HepG2 (cell line): Measurements from ENCODE around the gene HDGFL2. TPM values are rescaled to one million over a fixed set of nuclear protein-coding genes. Genes with fewer than 3 reads are reported as not detected.
A peak's percentile ranks its signal among the peaks of the same experiment; 100 is the strongest.

Experiments used
- ATF7-NPFF ChIP-seq: sonication (generic); formaldehyde crosslinking; IDR thresholded peaks from 2 replicates; pipeline ENCODE4 v1.8.1; 2023; ENCODE audit warnings: mild to moderate bottlenecking, low read depth, missing genetic modification reagents, moderate library complexity
- IKZF4 ChIP-seq: sonication (generic); formaldehyde crosslinking; IDR thresholded peaks from 2 replicates; pipeline ENCODE4 v1.5.1; 2020; ENCODE audit warnings: borderline replicate concordance, mild to moderate bottlenecking, low read depth, missing genetic modification reagents; ENCODE audit errors: not compliant biosample characterization
- IRF9 ChIP-seq: sonication (generic); formaldehyde crosslinking; IDR thresholded peaks from 2 replicates; pipeline ENCODE4 v1.8.0; 2022; ENCODE audit warnings: missing genetic modification reagents, mild to moderate bottlenecking, borderline replicate concordance
- KLF13 ChIP-seq: sonication (generic); formaldehyde crosslinking; IDR thresholded peaks from 2 replicates; pipeline ENCODE4 v1.4.0; 2020; ENCODE audit warnings: mild to moderate bottlenecking, missing genetic modification reagents
- MIXL1 ChIP-seq: IDR thresholded peaks from 2 replicates; pipeline ENCODE4 v1.6.1; 2016
- PHF8 ChIP-seq: sonication (generic); formaldehyde crosslinking; IDR thresholded peaks from 2 replicates; pipeline ENCODE4 v1.5.0; 2020; ENCODE audit warnings: missing genetic modification reagents
- SIN3B ChIP-seq: fragments of 150-350 bp; IDR thresholded peaks from 2 replicates; pipeline ENCODE4 v1.6.1; 2014; ENCODE audit warnings: low read length
- SMAD1 ChIP-seq: sonication (generic); formaldehyde crosslinking; IDR thresholded peaks from 2 replicates; pipeline ENCODE4 v1.4.0; 2020; ENCODE audit warnings: missing genetic modification reagents, low read depth, mild to moderate bottlenecking, borderline replicate concordance
- WIZ ChIP-seq: sonication (generic); formaldehyde crosslinking; IDR thresholded peaks from 2 replicates; pipeline ENCODE4 v1.5.1; 2020; ENCODE audit warnings: mild to moderate bottlenecking, missing genetic modification reagents
- XRCC5 ChIP-seq: fragments of 200-400 bp; formaldehyde crosslinking; optimal IDR thresholded peaks from 2 replicates; pipeline ENCODE3; 2017; ENCODE audit warnings: mild to moderate bottlenecking, low read length
- YEATS2 ChIP-seq: sonication (generic); formaldehyde crosslinking; IDR thresholded peaks from 2 replicates; pipeline ENCODE4 v1.4.0; 2020; ENCODE audit warnings: missing genetic modification reagents, borderline replicate concordance
- YEATS4 ChIP-seq: sonication (generic); formaldehyde crosslinking; IDR thresholded peaks from 2 replicates; pipeline ENCODE4 v1.4.0; 2020; ENCODE audit warnings: missing genetic modification reagents, borderline replicate concordance
- ZNF180 ChIP-seq: sonication (generic); formaldehyde crosslinking; IDR thresholded peaks from 2 replicates; pipeline ENCODE4 v1.4.0; 2020; ENCODE audit warnings: low read depth, missing genetic modification reagents, borderline replicate concordance
- ZNF562 ChIP-seq: sonication (generic); formaldehyde crosslinking; IDR thresholded peaks from 2 replicates; pipeline ENCODE4 v1.8.0; 2022; ENCODE audit warnings: missing genetic modification reagents, borderline replicate concordance
- ZNF660 ChIP-seq: sonication (generic); formaldehyde crosslinking; IDR thresholded peaks from 2 replicates; pipeline ENCODE4 v1.5.1; 2020; ENCODE audit warnings: mild to moderate bottlenecking, low read depth, missing genetic modification reagents, borderline replicate concordance
- ZNF704 ChIP-seq: sonication (generic); formaldehyde crosslinking; IDR thresholded peaks from 2 replicates; pipeline ENCODE4 v1.8.1; 2023; ENCODE audit warnings: mild to moderate bottlenecking, inconsistent platforms, moderate library complexity, missing genetic modification reagents, borderline replicate concordance
- ZNF747 ChIP-seq: sonication (generic); formaldehyde crosslinking; IDR thresholded peaks from 2 replicates; pipeline ENCODE4 v1.8.1; 2023; ENCODE audit warnings: missing genetic modification reagents, mild to moderate bottlenecking, borderline replicate concordance
- ZNF766 ChIP-seq: sonication (generic); formaldehyde crosslinking; IDR thresholded peaks from 2 replicates; pipeline ENCODE4 v1.5.0; 2020; ENCODE audit warnings: missing genetic modification reagents, borderline replicate concordance
- ZSCAN9 ChIP-seq: IDR thresholded peaks from 2 replicates; pipeline ENCODE4 v1.6.1; 2016; ENCODE audit warnings: borderline replicate concordance
- polyA plus RNA-seq, 8 experiments: library from polyadenylated mRNA; depleted of rRNA in 3 of 8; stranded (reverse) in 7 of 8; unstranded in 1 of 8; fragments of >200 nt; fragmentation: Illumina TruSeq in 4 of 8; extraction: Trizol in 4 of 8; gene quantifications; 2 replicates each; pipeline versions ENCODE4 v1.2.1 to v1.2.3, GENCODE V29; 2011 to 2016; ENCODE audit warnings: low read depth in 4 of 8, missing spikeins in 1 of 8, mixed read lengths in 1 of 8; ENCODE audit not compliant: insufficient read depth in 1 of 8
- total RNA-seq, 5 experiments: library from RNA; depleted of rRNA; stranded (reverse); fragments of >200 nt; fragmentation: Illumina TruSeq; extraction: Trizol; gene quantifications; 2 replicates each; pipeline ENCODE4 v1.2.3, GENCODE V29; 2016; ENCODE audit warnings: low read depth in 1 of 5
- TF ChIP-seq, protein P1 (sequence below): IDR thresholded peaks from 2 replicates; pipeline ENCODE4 v1.6.1; 2016; ENCODE audit warnings: missing biosample characterization, missing genetic modification reagents, low read depth
- TF ChIP-seq, protein P2 (sequence below), 2 experiments: fragments of 450-650 bp in 1 of 2; sonication (generic) in 1 of 2; formaldehyde crosslinking; IDR thresholded peaks; 2 replicates each; pipeline versions ENCODE4 v1.5.0 to v1.8.0; 2020 to 2022; ENCODE audit warnings: mild to moderate bottlenecking in 1 of 2, missing genetic modification reagents in 1 of 2
- TF ChIP-seq, protein P3 (sequence below): fragments of 450-650 bp; IDR thresholded peaks from 2 replicates; pipeline ENCODE4 v1.6.1; 2017; ENCODE audit warnings: mild to moderate bottlenecking

HDGFL2 gene
- total and polyA plus RNA-seq, 2 of the 13 experiments (the other 11 are each of a cell fraction or from before 2014, with no cell fraction given) = 20.0 to 51.1 TPM

DNA sequence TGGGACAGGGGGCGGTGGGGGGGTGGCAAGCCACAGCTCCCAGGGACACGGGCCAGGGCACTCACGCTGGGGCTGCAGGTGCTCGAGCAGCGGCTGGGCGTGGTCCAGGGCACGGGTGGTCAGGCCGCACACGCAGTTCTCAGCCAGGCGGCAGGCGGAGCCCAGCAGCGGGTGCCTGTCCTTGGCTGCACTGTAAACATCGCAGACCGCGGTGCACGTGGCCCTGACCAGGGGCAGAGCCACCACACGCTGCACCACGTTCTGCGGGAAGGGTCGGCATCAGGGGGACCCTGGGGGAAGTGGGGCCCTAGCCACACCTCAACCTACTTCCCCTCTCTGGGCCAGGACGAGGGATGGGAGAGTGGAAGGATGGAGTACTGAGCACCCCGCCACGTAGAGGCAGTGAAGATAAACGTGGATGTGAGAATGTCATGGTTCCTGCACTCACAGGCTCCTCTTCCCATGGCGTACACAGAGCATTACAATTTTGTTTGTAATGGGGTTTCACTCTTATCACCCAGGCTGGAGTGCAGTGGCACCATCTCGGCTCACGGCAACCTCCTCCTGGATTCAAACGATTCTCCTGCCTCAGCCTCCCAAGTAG, 59.6 kb downstream of the HDGFL2 start (continued):
- TF ChIP-seq, protein P1, sequence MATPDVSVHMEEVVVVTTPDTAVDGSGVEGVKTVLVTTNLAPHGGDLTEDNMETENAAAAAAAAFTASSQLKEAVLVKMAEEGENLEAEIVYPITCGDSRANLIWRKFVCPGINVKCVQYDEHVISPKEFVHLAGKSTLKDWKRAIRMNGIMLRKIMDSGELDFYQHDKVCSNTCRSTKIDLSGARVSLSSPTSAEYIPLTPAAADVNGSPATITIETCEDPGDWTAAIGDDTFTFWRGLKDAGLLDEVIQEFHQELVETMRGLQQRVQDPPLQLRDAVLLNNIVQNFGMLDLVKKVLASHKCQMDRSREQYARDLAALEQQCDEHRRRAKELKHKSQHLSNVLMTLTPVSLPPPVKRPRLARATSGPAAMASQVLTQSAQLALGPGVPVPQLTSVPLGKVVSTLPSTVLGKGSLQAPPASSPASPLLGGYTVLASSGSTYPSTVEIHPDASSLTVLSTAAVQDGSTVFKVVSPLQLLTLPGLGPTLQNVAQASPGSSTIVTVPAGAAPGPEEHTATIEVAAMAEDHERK (CRISPR knock-in tag) = no peak
- no peak for TF ChIP-seq ZNF704
- no peak for TF ChIP-seq KLF13 (CRISPR knock-in tag)
- no peak for TF ChIP-seq ZNF660 (CRISPR knock-in tag)
- TF ChIP-seq, protein P2, sequence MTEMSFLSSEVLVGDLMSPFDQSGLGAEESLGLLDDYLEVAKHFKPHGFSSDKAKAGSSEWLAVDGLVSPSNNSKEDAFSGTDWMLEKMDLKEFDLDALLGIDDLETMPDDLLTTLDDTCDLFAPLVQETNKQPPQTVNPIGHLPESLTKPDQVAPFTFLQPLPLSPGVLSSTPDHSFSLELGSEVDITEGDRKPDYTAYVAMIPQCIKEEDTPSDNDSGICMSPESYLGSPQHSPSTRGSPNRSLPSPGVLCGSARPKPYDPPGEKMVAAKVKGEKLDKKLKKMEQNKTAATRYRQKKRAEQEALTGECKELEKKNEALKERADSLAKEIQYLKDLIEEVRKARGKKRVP (CRISPR knock-in tag; IDR thresholded peaks at IDR 0.05) = 0 out of 4 replicates have a peak, but pooled peaks of 1 of the 2 experiments have one; percentile 32
- TF ChIP-seq MIXL1 (CRISPR knock-in tag) = peak; percentile 70
- TF ChIP-seq ZNF766 (CRISPR knock-in tag) = no peak; the same call in 1 of the 2 replicates
- TF ChIP-seq YEATS4 (CRISPR knock-in tag) = peak; percentile 78
- no peak for TF ChIP-seq SIN3B
- TF ChIP-seq ZSCAN9 (CRISPR knock-in tag) = peak; percentile 87
- TF ChIP-seq XRCC5 = peak; percentile 16
- peak; percentile 80; the same call in 1 of the 2 replicates for TF ChIP-seq ATF7-NPFF (CRISPR knock-in tag)
- TF ChIP-seq ZNF562 = no peak
- TF ChIP-seq ZNF747 (CRISPR knock-in tag) = no peak
- no peak for TF ChIP-seq WIZ (CRISPR knock-in tag)
- TF ChIP-seq IRF9 = peak; percentile 54
- no peak for TF ChIP-seq YEATS2 (CRISPR knock-in tag)
- 0 out of 2 replicates have a peak, but pooled peaks have one; percentile 44 for TF ChIP-seq SMAD1
- TF ChIP-seq PHF8 (CRISPR knock-in tag) = 0 out of 2 replicates have a peak, but pooled peaks have one; percentile 33
- TF ChIP-seq, protein P3, sequence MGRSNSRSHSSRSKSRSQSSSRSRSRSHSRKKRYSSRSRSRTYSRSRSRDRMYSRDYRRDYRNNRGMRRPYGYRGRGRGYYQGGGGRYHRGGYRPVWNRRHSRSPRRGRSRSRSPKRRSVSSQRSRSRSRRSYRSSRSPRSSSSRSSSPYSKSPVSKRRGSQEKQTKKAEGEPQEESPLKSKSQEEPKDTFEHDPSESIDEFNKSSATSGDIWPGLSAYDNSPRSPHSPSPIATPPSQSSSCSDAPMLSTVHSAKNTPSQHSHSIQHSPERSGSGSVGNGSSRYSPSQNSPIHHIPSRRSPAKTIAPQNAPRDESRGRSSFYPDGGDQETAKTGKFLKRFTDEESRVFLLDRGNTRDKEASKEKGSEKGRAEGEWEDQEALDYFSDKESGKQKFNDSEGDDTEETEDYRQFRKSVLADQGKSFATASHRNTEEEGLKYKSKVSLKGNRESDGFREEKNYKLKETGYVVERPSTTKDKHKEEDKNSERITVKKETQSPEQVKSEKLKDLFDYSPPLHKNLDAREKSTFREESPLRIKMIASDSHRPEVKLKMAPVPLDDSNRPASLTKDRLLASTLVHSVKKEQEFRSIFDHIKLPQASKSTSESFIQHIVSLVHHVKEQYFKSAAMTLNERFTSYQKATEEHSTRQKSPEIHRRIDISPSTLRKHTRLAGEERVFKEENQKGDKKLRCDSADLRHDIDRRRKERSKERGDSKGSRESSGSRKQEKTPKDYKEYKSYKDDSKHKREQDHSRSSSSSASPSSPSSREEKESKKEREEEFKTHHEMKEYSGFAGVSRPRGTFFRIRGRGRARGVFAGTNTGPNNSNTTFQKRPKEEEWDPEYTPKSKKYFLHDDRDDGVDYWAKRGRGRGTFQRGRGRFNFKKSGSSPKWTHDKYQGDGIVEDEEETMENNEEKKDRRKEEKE = no peak
- no peak for TF ChIP-seq ZNF180
- TF ChIP-seq IKZF4 = peak; percentile 48
